GF-D8 (cell line): ENCODE data around the gene EXO1.
A peak's percentile ranks its signal among the peaks of the same experiment; 100 is the strongest.
"Not testable (repeated sequence)": the region's sequence is repeated elsewhere in the genome, so short reads cannot be mapped to it uniquely, and the experiment has no call there.

ENCODE experiments used
- DNase-seq: peaks from one replicate; lab custom pipeline; 2025; lab: John Stamatoyannopoulos, UW

The EXO1 gene

GRCh38 chr1:241847796-241848685 is at the start of gene EXO1:
Gene EXO1, plus strand, starts transcription at chr1:241848204. Its CDS starts 2,222 bp downstream, at chr1:241850426.
- peak; percentile 86 for DNase-seq

- DNase-seq: no peak
These were observed 48.6 kb upstream of the EXO1 start for GRCh38 chr1:241799416-241799815.

DNA sequence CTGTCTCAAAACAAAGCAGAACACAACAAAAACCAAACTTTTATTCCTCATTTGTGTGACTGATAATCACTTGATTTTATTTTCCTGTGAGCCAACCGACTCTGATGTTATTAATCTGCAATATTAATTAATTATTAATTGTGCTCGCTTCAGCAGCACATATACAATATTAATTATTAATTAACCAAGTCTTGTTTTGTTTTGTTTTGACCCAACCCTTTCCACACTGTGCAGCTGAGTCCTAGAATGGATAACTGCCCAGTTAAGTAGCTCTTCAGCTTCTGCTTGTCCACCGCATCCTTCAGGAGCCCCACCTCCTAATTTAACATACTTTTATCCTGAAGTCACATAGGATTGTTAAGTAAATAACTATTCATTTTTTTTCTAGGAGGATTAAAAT is 47.4 kb upstream of the EXO1 start:
- DNase-seq: no peak

DNA sequence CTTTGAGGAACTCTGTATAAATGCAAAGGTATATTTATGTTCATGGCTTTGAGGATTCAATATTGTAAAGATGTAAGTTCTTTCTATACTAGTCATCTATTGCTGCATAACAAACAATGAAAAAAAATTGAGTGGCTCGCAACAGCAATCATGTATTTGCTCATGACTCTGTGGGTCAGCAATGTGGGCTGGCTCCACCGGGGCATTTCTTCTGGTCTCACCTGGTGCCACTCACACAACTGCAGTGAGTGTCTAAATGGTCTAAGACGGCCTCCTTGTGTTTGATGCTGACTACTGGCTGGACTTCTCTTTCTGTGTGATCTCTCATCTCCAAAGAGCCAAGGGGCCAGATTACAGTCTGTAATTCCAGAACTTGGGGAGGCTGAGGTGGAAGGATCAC is 45.1 kb upstream of the EXO1 start:
- DNase-seq: no peak

DNA sequence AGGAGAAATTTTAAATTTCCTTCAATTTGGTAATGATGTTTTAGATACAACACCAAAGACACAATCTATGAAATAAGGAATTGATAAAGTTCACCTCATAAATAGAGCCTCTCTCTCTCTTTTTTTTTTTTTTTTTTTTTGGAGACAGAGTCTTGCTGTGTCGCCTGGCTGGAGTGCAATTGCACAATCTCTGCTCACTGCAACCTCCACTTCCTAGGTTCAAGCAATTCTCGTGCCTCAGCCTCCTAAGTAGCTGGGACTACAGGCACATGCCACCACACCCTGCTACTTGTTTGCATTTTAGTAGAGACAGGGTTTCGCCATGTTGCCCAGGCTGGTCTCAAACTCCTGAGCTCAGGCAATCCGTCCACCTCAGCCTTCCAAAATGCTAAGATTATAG is 43.3 kb upstream of the EXO1 start:
- not testable (repeated sequence) for DNase-seq

- no peak for DNase-seq
These were observed 39.7 kb upstream of the EXO1 start for GRCh38 chr1:241808265-241808664.

GRCh38 chr1:241810769-241811405 is 37.1 kb upstream of the EXO1 start:
- no peak for DNase-seq

- no peak for DNase-seq
These were observed 34.2 kb upstream of the EXO1 start for GRCh38 chr1:241813768-241814320.

- no peak for DNase-seq
These were observed 32.0 kb upstream of the EXO1 start for GRCh38 chr1:241816008-241816407.

GRCh38 chr1:241817331-241817792 is 30.6 kb upstream of the EXO1 start:
- no peak for DNase-seq

- DNase-seq: no peak
These were observed 29.9 kb upstream of the EXO1 start for GRCh38 chr1:241817956-241818612.

DNA sequence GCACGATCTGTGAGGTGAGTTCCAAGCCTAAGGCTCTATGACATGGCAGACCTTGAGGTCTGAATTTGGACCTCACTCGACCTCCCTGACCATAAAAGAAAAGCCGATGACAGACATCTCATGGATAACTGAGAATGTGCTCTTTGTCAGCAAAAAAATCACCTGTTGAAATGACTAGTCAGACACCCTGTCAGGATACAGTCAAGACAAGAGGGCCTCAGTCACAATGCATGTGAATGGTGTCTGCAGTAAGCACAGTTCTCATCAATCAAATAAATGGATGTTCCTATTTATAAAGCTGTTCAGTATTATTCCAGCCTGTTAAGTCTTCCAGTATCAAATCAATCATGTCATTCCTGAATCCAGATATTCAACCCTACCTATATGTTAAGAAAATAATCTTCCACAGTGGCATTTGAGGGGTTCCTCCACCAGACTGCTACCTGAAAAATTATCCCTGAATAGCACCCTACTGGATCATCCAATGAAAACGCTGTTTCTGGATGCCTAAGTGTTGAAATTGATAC is 28.6 kb upstream of the EXO1 start:
- no peak for DNase-seq

- no peak for DNase-seq
These were observed 26.6 kb upstream of the EXO1 start for GRCh38 chr1:241821363-241821762.

GRCh38 chr1:241822846-241823245 is 25.2 kb upstream of the EXO1 start:
- no peak for DNase-seq

DNA sequence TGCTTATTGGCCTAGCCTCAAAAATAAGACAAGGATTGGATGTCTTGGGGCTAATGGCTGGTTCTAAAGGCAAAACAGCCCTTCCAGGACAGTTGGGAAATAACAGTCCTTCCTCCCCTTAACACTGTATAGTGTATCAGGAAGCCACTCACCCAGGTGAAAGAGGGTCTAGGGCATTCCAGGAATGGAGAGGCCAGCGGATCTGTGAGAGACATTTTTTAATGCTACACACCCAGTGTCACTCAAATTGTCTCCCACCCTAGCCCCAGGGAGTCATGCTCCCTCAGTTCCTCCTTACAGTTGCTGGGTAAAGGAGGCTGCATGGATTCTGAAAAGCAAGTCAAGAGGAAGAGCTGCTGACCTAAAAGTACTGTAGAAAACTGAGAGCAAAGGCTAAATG is 24.1 kb upstream of the EXO1 start:
- no peak for DNase-seq

- DNase-seq: no peak
These were observed 22.4 kb upstream of the EXO1 start for GRCh38 chr1:241825581-241825980.

DNA sequence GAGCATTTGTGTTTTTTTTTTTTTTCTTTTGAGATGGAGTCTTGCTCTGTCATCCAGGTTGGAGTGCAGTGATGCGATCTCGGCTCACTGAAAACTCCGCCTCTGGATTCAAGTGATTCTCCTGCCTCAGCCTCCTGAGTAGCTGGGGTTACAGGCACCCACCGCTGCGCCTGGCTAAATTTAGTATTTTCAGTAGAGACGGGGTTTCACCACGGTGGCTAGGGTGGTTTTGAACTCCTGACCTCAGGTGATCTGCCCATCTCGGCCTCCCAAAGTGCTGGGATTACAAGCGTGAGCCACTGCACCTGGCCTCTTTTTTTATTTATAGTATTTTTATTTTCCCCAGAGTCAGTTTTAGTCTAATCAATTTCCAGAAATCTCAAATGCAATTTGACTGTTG is 21.4 kb upstream of the EXO1 start:
- not testable (repeated sequence) for DNase-seq

- no peak for DNase-seq
These were observed 20.7 kb upstream of the EXO1 start for GRCh38 chr1:241827264-241827663.

GRCh38 chr1:241828463-241829021 is 19.5 kb upstream of the EXO1 start:
- DNase-seq: no peak

DNA sequence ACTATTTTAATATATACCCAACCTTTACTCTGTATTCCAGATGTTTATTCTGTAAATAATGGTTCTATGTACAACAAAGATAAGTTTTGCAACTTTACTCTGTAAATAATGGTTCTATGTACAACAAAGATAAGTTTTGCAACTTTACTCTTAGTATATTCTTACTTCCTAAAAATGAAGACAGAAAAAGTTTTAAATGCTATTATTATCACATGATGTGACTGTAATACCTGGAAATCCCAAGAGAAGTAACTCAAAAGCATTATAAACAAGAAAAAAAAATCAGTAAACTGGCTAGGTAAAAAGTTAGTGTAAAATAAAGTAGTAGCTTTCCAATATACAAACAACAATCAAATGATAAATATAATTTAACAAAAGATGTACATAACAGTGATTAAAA is 18.5 kb upstream of the EXO1 start:
- no peak for DNase-seq

DNA sequence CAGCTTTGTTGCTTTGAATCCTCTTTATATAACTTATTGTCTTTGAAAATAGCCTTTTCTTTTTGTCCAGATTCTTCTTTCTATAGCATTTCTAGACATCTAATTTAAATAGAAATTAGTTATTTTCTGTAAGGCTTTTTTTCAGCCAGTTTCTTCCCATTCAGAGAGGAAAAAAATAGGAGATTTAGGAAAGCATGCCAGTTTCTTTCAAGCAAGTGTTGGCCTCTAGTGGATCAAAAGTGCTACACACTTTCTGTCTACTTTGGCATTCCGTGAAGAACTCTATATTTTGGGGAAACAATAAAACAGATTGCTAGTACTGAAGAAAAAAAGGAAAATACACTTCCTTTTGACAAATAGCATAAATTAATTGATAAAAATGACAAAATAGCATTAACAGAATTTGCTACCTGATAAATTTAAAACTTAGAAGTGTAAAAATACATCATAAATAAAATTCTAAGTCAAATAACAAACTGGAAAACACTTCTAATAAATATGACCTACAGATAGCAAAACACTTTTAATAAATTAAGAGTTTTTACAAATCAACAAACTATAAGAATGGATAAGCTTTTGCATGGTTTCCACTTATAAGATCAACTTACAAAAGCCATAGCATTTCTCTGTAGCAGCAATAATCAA is 13.1 kb upstream of the EXO1 start:
- DNase-seq: peak; percentile 3
